Ovary (tissue), 9 donors: Measurements from ENCODE around the gene DSCAML1. TPM values are rescaled to one million over a fixed set of nuclear protein-coding genes. Genes with fewer than 3 reads are reported as not detected.

Source experiments
- DNase-seq, 5 donors: peaks; one replicate each; pipeline ENCODE4 v3.0.0-alpha.2; 2019 to 2020
- H3K27ac ChIP-seq, 2 donors: fragments of 200-600 bp; one replicate each; pipeline versions ENCODE4 v1.5.1 to v1.8.0; 2019 to 2022
- H3K27me3 ChIP-seq: fragments of 200-600 bp; one replicate; pipeline ENCODE4 v1.8.0; 2022
- H3K36me3 ChIP-seq: fragments of 200-600 bp; sonication (generic); one replicate; pipeline ENCODE4 v1.5.1; 2019
- H3K4me1 ChIP-seq: one replicate; pipeline ENCODE4 v1.8.1; 2013; ENCODE audit warnings: mild to moderate bottlenecking, moderate library complexity; ENCODE audit not compliant: insufficient read depth
- H3K4me3 ChIP-seq: fragments of 200-600 bp; sonication (generic); one replicate; pipeline ENCODE4 v1.5.1; 2017
- H3K9me3 ChIP-seq, 2 donors: fragments of 200-600 bp in 1 of 2; sonication (generic) in 1 of 2; one replicate each; pipeline versions ENCODE4 v1.5.1 to v1.8.1; 2013 to 2019; ENCODE audit warnings: mild to moderate bottlenecking in 1 of 2, moderate library complexity in 1 of 2
- CTCF ChIP-seq, 3 donors: fragments of 450-650 bp in 2 of 3; fragments of 200-600 bp in 1 of 3; IDR thresholded peaks; one replicate each; pipeline versions ENCODE4 v1.5.1 to v1.8.0; 2016 to 2022; ENCODE audit warnings: antibody characterized with exemption in 3 of 3, mild to moderate bottlenecking in 1 of 3
- EP300 ChIP-seq: sonication (generic); formaldehyde crosslinking; IDR thresholded peaks from one replicate; pipeline ENCODE4 v1.6.1; 2017; ENCODE audit warnings: antibody characterized with exemption
- POLR2A ChIP-seq: fragments of 450-650 bp; IDR thresholded peaks from one replicate; pipeline ENCODE4 v1.6.1; 2017; ENCODE audit warnings: antibody characterized with exemption, mild to moderate bottlenecking, moderate library complexity
- WGBS, 3 donors: extraction: QIAGEN DNeasy Blood & Tissue Kit in 1 of 3; methylation state at CpG; one replicate each; pipeline versions ENCODE4 v1.1.5 to v1.1.7; 2013 to 2017; 5-methylcytosine and 5-hydroxymethylcytosine counted together
- intact Hi-C, 4 donors: fragments of 100-400 bp; cut with DNase I; formaldehyde crosslinking; loops; one replicate each; pipeline versions ENCODE4 v1.11.0 to v1.15.1; 2022 to 2023
- polyA plus RNA-seq, 2 donors: library from polyadenylated mRNA; stranded (reverse); fragments of 200-250 nt in 1 of 2; fragments of 350-450 nt in 1 of 2; fragmentation: Illumina TruSeq in 1 of 2; extraction: RNeasy Lipid Tissue Mini Kit (QIAGEN cat#74804) in 1 of 2; gene quantifications; one replicate each; pipeline ENCODE4 v1.2.3, GENCODE V29; 2013 to 2014
- total RNA-seq, 7 donors: library from RNA; depleted of rRNA in 2 of 7; stranded (reverse); fragments of >200 nt in 2 of 7; fragmentation: NEBNext Ultra II Directional in 3 of 7; extraction: Animal tissue kit (Norgen Biotek cat#: 25700) in 3 of 7; gene quantifications; one replicate each; pipeline versions ENCODE4 v1.1.0 to v1.2.4, GENCODE V29; 2016 to 2023
- donor health status: DM: no; HTN: no; CAD: no; lungs with moderate emphysema.
- donor health status: DM: no; HTN: no; CAD: no.
- donor health status: Bipolar disorder and iron deficiency.
- donor health status: DM: yes; HTN: yes; CAD: no.
- donor health status: DM: no; HTN: no; CAD: no.
- donor health status: DM: yes; HTN: yes; CAD: no.

The DSCAML1 gene
- total and polyA plus RNA-seq, 9 donors = 0.77 to 16.5 (median 10.6) TPM

GRCh38 chr11:117511931-117512539, 285.0 kb downstream of the DSCAML1 start:
- H3K27me3 ChIP-seq = no peaks in the 10 kb centered on the region
- intact Hi-C loops = no loop called here

GRCh38 chr11:117511483-117511930, 285.5 kb downstream of the DSCAML1 start:
- no peak for TF ChIP-seq EP300
- no peak for TF ChIP-seq POLR2A
- no peak for TF ChIP-seq CTCF (IDR thresholded peaks at IDR 0.05)
- Histone ChIP-seq H3K27ac (no peak overlapping the region), H3K4me1 (peaks cover 4% of the 10 kb centered on the region), H3K36me3 (no peaks in the 10 kb centered on the region), H3K4me3 (no peak overlapping the region), H3K9me3 (no peaks in the 10 kb centered on the region), H3K27me3 (no peaks in the 10 kb centered on the region)
- intact Hi-C loops = no loop called here
- WGBS, 3 donors = 75 to 84% (median 82%) methylated on average over 8 of the region's 8 CpGs
- no peak for DNase-seq

More at GRCh38 chr11:117511931-117512539, 285.0 kb downstream of the DSCAML1 start:
- no peaks in the 10 kb centered on the region for H3K9me3 ChIP-seq
- peaks cover 4% of the 10 kb centered on the region for H3K4me1 ChIP-seq
- no peaks in the 10 kb centered on the region for H3K36me3 ChIP-seq
- 58 to 71% (median 60%) methylated on average over 14 of the region's 14 CpGs for WGBS, 3 donors
- TF ChIP-seq POLR2A = no peak
- no peak for TF ChIP-seq EP300
- TF ChIP-seq CTCF (IDR thresholded peaks at IDR 0.05) = no peak
- no peak overlapping the region for H3K27ac ChIP-seq
- no peak overlapping the region for H3K4me3 ChIP-seq
- DNase-seq = no peak

- TF ChIP-seq CTCF (IDR thresholded peaks at IDR 0.05) (no peak), EP300 (no peak), POLR2A (no peak)
- H3K9me3 ChIP-seq = no peaks in the 10 kb centered on the region
- WGBS, 3 donors = 73 to 81% (median 78%) methylated on average over 3 of the region's 3 CpGs
- H3K27ac ChIP-seq = no peak overlapping the region
- intact Hi-C loops = no loop called here
- no peak overlapping the region for H3K4me3 ChIP-seq
- DNase-seq = no peak
- H3K36me3 ChIP-seq = no peaks in the 10 kb centered on the region
- peaks cover 4% of the 10 kb centered on the region for H3K4me1 ChIP-seq
- no peaks in the 10 kb centered on the region for H3K27me3 ChIP-seq
These were observed 286.4 kb downstream of the DSCAML1 start for GRCh38 chr11:117510646-117511045.

- H3K4me1 ChIP-seq = peaks cover 4% of the 10 kb centered on the region
- DNase-seq = no peak
- no peak overlapping the region for H3K27ac ChIP-seq
- no peaks in the 10 kb centered on the region for H3K36me3 ChIP-seq
- no peaks in the 10 kb centered on the region for H3K9me3 ChIP-seq
- H3K4me3 ChIP-seq = no peak overlapping the region
- WGBS, 3 donors = 81 to 88% (median 81%) methylated on average over 8 of the region's 8 CpGs
- no peak for TF ChIP-seq POLR2A
- TF ChIP-seq CTCF (IDR thresholded peaks at IDR 0.05) = no peak
- TF ChIP-seq EP300 = no peak
- no peaks in the 10 kb centered on the region for H3K27me3 ChIP-seq
- intact Hi-C loops = no loop called here
These were observed 287.5 kb downstream of the DSCAML1 start for GRCh38 chr11:117509543-117509942.
